SK-N-MC (cell line): ENCODE data around the gene MPRIP.

ENCODE experiments used
- EZH2 ChIP-seq: fragments of 200-600 bp; sonication (generic); IDR thresholded peaks from one replicate; pipeline ENCODE4 v1.6.1; 2017; ENCODE audit warnings: antibody characterized with exemption
- POLR2AphosphoS5 ChIP-seq: IDR thresholded peaks from 2 replicates; pipeline ENCODE4 v1.6.1; 2012; ENCODE audit warnings: mild to moderate bottlenecking, low read depth, low read length, borderline replicate concordance

DNA sequence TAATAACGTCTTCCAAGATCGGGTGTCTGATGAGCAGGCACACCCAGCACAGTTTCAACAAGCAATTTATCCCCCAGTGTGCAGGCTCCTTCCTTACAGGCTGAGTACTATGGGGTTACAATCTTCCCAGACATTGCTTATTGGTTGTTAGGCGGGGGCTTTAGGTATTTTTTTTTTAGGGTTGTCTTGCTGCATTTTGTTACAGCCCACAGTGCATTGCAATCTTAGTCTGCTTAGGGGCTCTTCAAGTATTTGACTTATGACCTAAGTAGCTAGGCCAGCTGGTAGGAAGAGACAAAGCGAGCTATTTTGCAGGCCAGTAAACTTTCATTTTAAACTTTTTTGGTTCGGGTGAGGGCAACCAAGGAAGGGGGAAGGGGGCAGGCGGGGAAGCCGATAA is 158.1 kb downstream of the MPRIP start:
- TF ChIP-seq POLR2AphosphoS5 (no peak), EZH2 (no peak)
